Measurements from ENCODE around the gene WDTC1. TPM values are rescaled to one million over a fixed set of nuclear protein-coding genes. Genes with fewer than 3 reads are reported as not detected.
"Not testable (repeated sequence)": the region's sequence is repeated elsewhere in the genome, so short reads cannot be mapped to it uniquely, and the experiment has no call there.

Gene WDTC1
- polyA plus RNA-seq, 1 donor (not counting 4 experiments of a cell fraction or from before 2014, with no cell fraction given) = 5.1 TPM

DNA sequence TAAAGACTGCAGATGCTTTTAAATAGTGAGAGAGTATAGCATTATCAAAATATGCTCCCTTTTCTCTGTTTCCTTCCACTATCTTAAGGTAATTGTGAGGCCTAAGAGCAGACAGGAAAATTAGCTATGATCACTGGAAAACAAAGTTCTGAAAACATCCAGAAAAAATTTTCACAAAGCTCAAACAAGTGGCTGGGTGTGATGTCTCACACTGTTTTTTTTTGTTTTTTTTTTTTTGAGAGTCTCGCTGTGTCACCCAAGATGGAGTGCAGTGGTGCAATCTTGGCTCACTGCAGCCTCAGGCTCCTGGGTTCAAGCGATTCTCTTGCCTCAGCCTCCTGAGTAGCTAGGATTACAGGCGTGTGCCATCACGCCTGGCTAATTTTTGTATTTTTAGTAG is 7.2 kb downstream of the WDTC1 start:
- Histone ChIP-seq H3K4me3 (ENCODE audit: control insufficient read depth in 2 of 3, extremely low read depth in 1 of 3, insufficient read depth in 2 of 3, low read depth in 1 of 3, low read length in 3 of 3) (no peak overlapping the region), H2AFZ (ENCODE audit: control insufficient read depth, low read length) (no peak overlapping the region), H3K4me2 (ENCODE audit: control insufficient read depth, extremely low read depth, insufficient read depth, low read depth, low read length) (no peak overlapping the region), H3K4me1 (ENCODE audit: control insufficient read depth, extremely low read depth, insufficient read depth, low read length) (no peaks in the 10 kb centered on the region), H3K9me1 (ENCODE audit: control insufficient read depth, extremely low read depth, insufficient read depth, low read length) (no peaks in the 10 kb centered on the region), H3K79me2 (ENCODE audit: control insufficient read depth, insufficient read depth, low read length) (no peaks in the 10 kb centered on the region), H3K36me3 (ENCODE audit: control insufficient read depth in 2 of 2, extremely low read depth in 1 of 2, insufficient read depth in 2 of 2, low read length in 2 of 2) (peaks cover 0 to 3% of the 10 kb centered on the region in 2 experiments), H4K20me1 (ENCODE audit: control insufficient read depth, extremely low read depth, insufficient read depth, low read length) (no peaks in the 10 kb centered on the region), H3K9me3 (ENCODE audit: control insufficient read depth, low read depth, low read length) (no peaks in the 10 kb centered on the region), H3K27ac (ENCODE audit: control insufficient read depth, insufficient read depth, low read length) (no peak overlapping the region), H3K9ac (ENCODE audit: control insufficient read depth, extremely low read depth, insufficient read depth, low read length) (no peak overlapping the region), H3K27me3 (ENCODE audit: control insufficient read depth, extremely low read depth, insufficient read depth, low read length) (no peaks in the 10 kb centered on the region)
- DNase-seq (ENCODE audit: low read depth, low spot score) = no peak
- TF ChIP-seq, protein P1, sequence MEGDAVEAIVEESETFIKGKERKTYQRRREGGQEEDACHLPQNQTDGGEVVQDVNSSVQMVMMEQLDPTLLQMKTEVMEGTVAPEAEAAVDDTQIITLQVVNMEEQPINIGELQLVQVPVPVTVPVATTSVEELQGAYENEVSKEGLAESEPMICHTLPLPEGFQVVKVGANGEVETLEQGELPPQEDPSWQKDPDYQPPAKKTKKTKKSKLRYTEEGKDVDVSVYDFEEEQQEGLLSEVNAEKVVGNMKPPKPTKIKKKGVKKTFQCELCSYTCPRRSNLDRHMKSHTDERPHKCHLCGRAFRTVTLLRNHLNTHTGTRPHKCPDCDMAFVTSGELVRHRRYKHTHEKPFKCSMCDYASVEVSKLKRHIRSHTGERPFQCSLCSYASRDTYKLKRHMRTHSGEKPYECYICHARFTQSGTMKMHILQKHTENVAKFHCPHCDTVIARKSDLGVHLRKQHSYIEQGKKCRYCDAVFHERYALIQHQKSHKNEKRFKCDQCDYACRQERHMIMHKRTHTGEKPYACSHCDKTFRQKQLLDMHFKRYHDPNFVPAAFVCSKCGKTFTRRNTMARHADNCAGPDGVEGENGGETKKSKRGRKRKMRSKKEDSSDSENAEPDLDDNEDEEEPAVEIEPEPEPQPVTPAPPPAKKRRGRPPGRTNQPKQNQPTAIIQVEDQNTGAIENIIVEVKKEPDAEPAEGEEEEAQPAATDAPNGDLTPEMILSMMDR (optimal IDR thresholded peaks at IDR 0.05 in 1 of 3, IDR thresholded peaks at IDR 0.05 in 1 of 3, conservative IDR thresholded peaks at IDR 0.05 in 1 of 3; ENCODE audit: extremely low read depth in 1 of 3, insufficient read depth in 2 of 3, low read length in 3 of 3) = no peak
- no peak for TF ChIP-seq EZH2 (IDR thresholded peaks at IDR 0.05; ENCODE audit: low read length)
- dilution Hi-C loops (cut with MboI; ENCODE audit: extremely low pct_ligation_motif_present, low sequenced_read_pairs) = no loop called here
- FAIRE-seq = no peak

DNA sequence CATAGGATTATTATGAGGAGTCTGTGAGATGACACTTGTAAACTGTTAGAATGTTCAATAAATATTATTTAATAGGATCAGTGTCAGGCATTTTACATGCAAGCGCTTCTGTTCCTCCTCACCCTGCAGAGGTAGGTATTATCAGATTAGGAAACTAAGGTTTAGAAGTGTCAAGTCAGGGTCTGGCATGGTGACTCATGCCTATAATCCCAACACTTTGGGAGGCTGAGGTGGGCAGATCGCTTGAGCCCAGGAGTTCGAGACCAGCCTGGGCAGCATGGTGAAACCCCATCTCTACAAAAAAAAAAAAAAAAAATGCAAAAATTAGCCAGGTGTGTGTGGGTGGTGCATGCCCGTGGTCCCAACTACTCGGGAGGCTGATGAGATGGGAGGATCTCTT is 9.2 kb downstream of the WDTC1 start:
- H3K79me2 ChIP-seq (ENCODE audit: control insufficient read depth, insufficient read depth, low read length); H3K4me2 ChIP-seq (ENCODE audit: control insufficient read depth, extremely low read depth, insufficient read depth, low read depth, low read length); H3K9ac ChIP-seq (ENCODE audit: control insufficient read depth, extremely low read depth, insufficient read depth, low read length); H3K9me1 ChIP-seq (ENCODE audit: control insufficient read depth, extremely low read depth, insufficient read depth, low read length); H3K36me3 ChIP-seq (ENCODE audit: control insufficient read depth in 2 of 2, extremely low read depth in 1 of 2, insufficient read depth in 2 of 2, low read length in 2 of 2); H3K4me3 ChIP-seq (ENCODE audit: control insufficient read depth in 2 of 3, extremely low read depth in 1 of 3, insufficient read depth in 2 of 3, low read depth in 1 of 3, low read length in 3 of 3); H4K20me1 ChIP-seq (ENCODE audit: control insufficient read depth, extremely low read depth, insufficient read depth, low read length); FAIRE-seq; H3K9me3 ChIP-seq (ENCODE audit: control insufficient read depth, low read depth, low read length); H3K27me3 ChIP-seq (ENCODE audit: control insufficient read depth, extremely low read depth, insufficient read depth, low read length); dilution Hi-C loops (cut with MboI; ENCODE audit: extremely low pct_ligation_motif_present, low sequenced_read_pairs); DNase-seq (ENCODE audit: low read depth, low spot score); H2AFZ ChIP-seq (ENCODE audit: control insufficient read depth, low read length); H3K27ac ChIP-seq (ENCODE audit: control insufficient read depth, insufficient read depth, low read length): not testable (repeated sequence)
- peaks cover 11% of the 10 kb centered on the region for H3K4me1 ChIP-seq (ENCODE audit: control insufficient read depth, extremely low read depth, insufficient read depth, low read length)

DNA sequence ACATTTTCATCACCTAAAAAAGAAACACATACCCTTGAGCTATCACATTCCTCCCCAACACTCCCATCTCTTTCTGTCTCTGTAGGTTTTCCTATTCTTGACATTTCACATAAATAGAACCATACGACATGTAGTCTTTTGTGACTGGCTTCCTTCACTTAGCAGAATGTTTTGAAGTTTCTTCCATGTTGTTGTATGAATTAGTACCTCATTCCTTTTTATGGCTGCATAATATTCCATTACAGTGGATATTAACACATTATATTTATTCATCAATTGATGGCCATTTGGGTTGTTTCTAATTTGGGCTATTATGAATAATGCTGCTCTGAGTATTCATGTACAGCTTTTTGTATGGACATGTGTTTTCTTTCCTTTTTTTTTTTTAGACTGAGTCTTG is 11.8 kb downstream of the WDTC1 start:
- no peaks in the 10 kb centered on the region for H3K9me3 ChIP-seq (ENCODE audit: control insufficient read depth, low read depth, low read length)
- H3K27me3 ChIP-seq (ENCODE audit: control insufficient read depth, extremely low read depth, insufficient read depth, low read length) = no peaks in the 10 kb centered on the region
- no peak for TF ChIP-seq EZH2 (IDR thresholded peaks at IDR 0.05; ENCODE audit: low read length)
- TF ChIP-seq, protein P1 (optimal IDR thresholded peaks at IDR 0.05 in 1 of 3, IDR thresholded peaks at IDR 0.05 in 1 of 3, conservative IDR thresholded peaks at IDR 0.05 in 1 of 3; ENCODE audit: extremely low read depth in 1 of 3, insufficient read depth in 2 of 3, low read length in 3 of 3) = no peak
- DNase-seq (ENCODE audit: low read depth, low spot score) (no peak), FAIRE-seq (no peak)
- H3K36me3 ChIP-seq (ENCODE audit: control insufficient read depth in 2 of 2, extremely low read depth in 1 of 2, insufficient read depth in 2 of 2, low read length in 2 of 2) = peaks cover 0 to 3% of the 10 kb centered on the region in 2 experiments
- no peak overlapping the region for H3K4me2 ChIP-seq (ENCODE audit: control insufficient read depth, extremely low read depth, insufficient read depth, low read depth, low read length)
- H3K9me1 ChIP-seq (ENCODE audit: control insufficient read depth, extremely low read depth, insufficient read depth, low read length) = no peaks in the 10 kb centered on the region
- dilution Hi-C loops (cut with MboI; ENCODE audit: extremely low pct_ligation_motif_present, low sequenced_read_pairs) = no loop called here
- H3K4me1 ChIP-seq (ENCODE audit: control insufficient read depth, extremely low read depth, insufficient read depth, low read length) = peaks cover 11% of the 10 kb centered on the region
- H2AFZ ChIP-seq (ENCODE audit: control insufficient read depth, low read length) = no peak overlapping the region
- no peak overlapping the region for H3K4me3 ChIP-seq (ENCODE audit: control insufficient read depth in 2 of 3, extremely low read depth in 1 of 3, insufficient read depth in 2 of 3, low read depth in 1 of 3, low read length in 3 of 3)
- no peaks in the 10 kb centered on the region for H4K20me1 ChIP-seq (ENCODE audit: control insufficient read depth, extremely low read depth, insufficient read depth, low read length)
- no peak overlapping the region for H3K9ac ChIP-seq (ENCODE audit: control insufficient read depth, extremely low read depth, insufficient read depth, low read length)
- no peak overlapping the region for H3K27ac ChIP-seq (ENCODE audit: control insufficient read depth, insufficient read depth, low read length)
- no peaks in the 10 kb centered on the region for H3K79me2 ChIP-seq (ENCODE audit: control insufficient read depth, insufficient read depth, low read length)
